Non-pigmented ciliary epithelial cell (primary cell): ENCODE measurements around the gene SLC7A9.
"Not testable (repeated sequence)": the region's sequence is repeated elsewhere in the genome, so short reads cannot be mapped to it uniquely, and the experiment has no call there.

ENCODE experiments used
- DNase-seq: peaks from one replicate; pipeline ENCODE4 v3.0.0-alpha.2; 2010; ENCODE audit warnings: low read depth

The SLC7A9 gene

DNA sequence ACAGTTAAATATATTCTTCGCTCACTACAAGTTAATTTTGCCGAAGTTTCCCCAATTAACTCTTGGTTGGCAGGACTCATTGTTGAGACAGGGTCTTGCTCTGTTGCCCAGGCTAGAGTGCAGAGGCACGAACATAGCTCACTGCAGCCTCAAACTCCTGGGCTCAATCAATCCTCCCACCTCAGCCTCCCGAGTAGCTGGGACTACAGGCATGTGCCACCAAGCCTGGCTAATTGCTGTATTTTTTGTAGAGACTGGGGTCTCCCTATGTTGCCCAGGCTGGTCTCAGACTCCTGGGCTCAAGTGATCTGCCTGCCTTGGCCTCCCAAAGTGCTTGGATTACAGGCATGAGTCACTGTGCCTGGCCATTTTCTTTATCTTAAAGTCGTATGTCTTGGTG, 15.7 kb upstream of the SLC7A9 start:
- DNase-seq = not testable (repeated sequence)

DNA sequence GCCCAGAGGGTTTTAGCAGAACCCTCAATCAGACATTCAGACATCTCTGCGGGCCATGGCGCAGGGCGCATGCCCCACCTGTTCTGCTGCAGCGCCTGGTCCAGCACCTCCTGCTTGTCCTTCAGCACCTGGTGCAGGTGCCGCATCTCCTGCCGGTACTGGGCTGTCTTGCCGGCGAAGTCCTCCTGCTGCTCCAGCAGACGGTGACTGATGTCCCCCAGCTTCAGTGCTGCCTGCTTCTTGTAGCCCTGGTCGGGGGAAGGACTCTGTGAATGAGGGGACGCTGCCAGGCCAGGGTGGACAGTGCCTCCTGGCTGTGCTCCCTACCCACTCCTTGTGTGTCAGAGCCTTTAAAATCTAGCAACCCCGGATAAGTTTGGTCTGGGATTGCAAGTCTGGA, 12.2 kb upstream of the SLC7A9 start:
- DNase-seq = no peak

- no peak for DNase-seq
Observed at GRCh38 chr19:32880622-32881021, 11.1 kb upstream of the SLC7A9 start.

DNA sequence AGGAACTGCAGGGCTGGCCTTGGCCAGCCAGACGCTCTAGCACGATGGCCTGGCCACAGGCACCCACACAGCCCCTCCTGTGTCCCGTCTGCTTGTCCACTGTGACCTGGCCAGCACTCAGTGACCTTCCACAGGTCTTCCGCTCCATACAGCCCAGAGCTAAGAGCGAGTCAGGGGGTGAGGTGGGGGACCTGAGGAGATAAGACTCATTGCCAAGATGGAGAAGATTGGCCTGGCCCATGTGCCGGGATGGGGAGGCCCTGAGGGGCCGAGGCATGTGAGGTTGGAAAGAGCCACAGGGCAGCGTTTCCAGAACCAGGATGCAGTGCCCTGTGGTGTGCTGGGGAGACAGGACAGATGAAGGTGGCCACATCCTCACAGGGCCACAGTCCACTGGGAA, 10.2 kb upstream of the SLC7A9 start:
- DNase-seq = no peak

- DNase-seq = no peak
Observed at GRCh38 chr19:32878988-32879387, 9.4 kb upstream of the SLC7A9 start.

DNA sequence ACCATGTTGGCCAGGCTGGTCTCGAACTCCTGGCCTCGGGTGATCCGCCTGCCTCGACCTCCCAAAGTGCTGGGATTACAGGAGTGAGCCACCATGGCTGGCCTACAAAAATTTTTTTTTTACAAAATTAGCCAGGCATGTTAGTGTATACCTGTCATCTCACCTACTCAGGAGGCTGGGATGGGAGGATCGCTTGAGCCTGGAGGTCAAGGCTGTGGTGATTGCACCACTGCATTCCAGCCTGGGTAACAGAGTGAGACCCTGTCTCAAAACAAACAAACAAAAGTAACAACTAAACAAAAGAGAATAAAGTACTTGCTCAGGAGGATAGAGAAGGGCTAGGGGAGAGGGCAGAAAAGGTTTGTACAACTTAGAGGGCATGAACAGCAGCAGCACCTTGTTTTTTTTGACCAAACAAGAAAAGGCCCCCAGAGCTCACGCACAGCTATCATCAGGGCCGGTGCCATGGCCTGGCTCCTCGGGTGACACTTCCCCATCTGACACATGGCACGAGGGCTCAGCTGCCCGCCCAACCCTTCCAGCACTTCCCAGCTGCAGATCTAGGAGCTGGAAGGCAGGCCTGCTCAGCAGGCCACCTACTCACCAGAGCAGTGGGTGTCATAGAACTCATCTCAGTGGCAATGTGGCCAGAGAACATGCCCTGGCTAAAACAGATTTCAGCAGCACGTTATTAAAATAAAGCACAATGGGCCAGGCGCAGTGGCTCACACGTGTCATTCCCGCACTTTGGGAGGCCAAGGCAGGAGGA, 8.6 kb upstream of the SLC7A9 start:
- DNase-seq = no peak

GRCh38 chr19:32877323-32877912, 7.9 kb upstream of the SLC7A9 start:
- no peak for DNase-seq

- DNase-seq = no peak
Observed at GRCh38 chr19:32876919-32877285, 7.3 kb upstream of the SLC7A9 start.

DNA sequence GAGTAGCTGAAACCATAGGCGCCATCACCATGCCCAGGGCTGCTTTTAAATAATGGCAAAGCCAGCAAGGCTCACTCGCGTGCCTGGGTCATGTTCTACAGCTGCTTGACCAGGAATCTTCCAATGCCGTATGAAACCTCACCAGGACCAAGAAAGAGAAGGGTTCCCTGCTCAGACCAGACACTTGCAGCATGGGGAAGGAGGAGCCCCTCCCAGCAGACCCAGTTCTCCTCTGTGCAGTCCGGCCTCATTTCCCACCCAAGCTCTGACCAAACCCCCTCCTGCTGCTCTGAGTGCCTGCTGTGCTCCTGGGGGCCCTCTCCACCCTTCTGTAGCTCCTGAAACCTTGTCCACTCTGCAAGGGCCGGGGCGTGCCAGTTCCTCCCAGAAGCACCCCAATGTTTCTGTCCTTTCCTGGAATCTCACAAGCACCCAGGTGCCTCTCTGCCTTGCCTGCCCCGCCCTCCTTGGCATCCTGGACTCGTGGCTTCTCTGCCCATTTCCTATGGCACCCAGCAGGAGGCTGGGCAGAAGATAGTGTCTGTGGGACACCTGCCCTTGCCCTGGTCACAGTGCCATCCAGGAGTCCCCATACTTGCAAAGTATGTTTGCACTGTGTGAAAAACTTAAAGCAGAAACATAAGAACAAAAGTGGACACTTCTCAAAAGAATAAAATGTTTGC, 6.8 kb upstream of the SLC7A9 start:
- DNase-seq = no peak

DNA sequence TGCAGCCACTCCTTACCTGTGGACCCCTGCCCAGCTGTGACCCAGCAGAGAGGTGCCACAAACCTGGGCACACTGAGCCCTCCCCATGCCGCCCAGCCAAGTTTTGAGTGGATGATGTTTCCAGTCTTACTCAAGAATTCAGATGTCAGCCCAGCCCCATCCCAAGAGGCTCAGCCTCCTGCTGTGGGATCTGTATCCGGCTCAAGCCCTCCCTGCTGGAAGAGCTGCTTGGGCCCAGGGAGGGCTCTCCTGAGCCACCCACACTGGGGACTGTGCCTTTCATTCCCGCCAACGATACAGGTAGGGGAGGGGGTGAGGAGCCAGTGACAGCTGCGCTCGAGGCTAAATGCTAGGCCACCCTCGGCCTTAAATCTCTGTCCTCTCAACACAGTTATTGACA, 5.9 kb upstream of the SLC7A9 start:
- no peak for DNase-seq

- no peak for DNase-seq
Observed at GRCh38 chr19:32874605-32875004, 5.0 kb upstream of the SLC7A9 start.

- no peak for DNase-seq
Observed at GRCh38 chr19:32873247-32873959, 3.8 kb upstream of the SLC7A9 start.

DNA sequence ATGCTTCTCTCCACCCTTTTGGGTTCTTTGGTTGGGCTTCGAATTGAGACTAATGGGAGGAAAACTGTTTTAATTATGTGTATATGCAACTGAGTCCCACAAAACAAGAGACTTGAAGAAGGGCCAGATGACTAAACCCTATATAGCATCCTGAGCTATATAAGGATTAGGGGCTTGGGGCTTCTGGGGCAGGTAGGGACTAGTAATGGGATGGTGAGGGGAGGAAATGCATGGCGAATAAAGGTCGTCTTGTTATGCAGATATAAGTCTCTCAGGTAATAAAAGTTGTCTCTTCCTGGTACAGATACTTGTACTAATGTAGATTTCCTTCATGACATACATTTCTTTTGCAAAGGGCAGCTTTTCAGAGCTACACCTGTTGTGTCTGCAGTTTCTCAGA, 2.8 kb upstream of the SLC7A9 start:
- no peak for DNase-seq

- no peak for DNase-seq
Observed at GRCh38 chr19:32870981-32871451, 1.4 kb upstream of the SLC7A9 start.

GRCh38 chr19:32869966-32870573, 503 bp upstream of the SLC7A9 start:
- no peak for DNase-seq

DNA sequence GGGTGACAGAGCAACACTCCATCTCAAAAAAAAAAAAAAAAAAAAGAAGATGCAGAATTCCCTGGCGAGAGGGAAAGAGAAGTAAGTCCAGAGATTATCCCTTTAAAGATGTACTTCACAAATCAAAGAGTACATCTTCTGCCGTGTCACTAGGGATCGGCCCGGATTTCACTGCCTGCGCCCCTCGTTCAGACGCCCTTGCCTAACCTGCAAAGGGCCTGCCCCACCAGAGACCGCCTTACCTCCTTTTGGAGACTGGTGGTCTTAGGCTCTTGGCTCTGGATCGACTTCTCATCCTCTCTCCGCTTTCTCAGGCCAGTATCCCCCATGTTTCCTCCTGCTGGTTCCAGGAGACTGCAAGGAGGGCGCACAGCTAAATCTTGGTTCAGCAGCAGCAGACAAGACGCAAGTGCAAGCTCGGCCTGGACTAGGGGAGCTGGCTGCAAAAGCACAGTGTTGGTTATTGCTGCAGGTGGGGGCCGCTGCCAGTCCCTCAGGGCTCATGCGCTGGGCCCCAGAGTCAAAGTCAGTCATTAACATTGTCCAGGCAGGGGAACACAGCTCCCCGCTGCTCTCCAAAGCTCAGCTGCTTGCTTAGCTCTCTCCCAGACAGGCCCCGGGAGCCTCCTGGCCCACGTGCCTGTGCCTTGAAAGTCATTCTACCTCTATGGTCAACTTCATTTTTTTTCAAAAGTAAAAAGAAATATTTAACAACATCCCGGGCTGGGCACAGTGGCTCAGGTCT, 1.2 kb downstream of the SLC7A9 start:
- no peak for DNase-seq

GRCh38 chr19:32867436-32867835, 2.1 kb downstream of the SLC7A9 start:
- DNase-seq = not testable (repeated sequence)

DNA sequence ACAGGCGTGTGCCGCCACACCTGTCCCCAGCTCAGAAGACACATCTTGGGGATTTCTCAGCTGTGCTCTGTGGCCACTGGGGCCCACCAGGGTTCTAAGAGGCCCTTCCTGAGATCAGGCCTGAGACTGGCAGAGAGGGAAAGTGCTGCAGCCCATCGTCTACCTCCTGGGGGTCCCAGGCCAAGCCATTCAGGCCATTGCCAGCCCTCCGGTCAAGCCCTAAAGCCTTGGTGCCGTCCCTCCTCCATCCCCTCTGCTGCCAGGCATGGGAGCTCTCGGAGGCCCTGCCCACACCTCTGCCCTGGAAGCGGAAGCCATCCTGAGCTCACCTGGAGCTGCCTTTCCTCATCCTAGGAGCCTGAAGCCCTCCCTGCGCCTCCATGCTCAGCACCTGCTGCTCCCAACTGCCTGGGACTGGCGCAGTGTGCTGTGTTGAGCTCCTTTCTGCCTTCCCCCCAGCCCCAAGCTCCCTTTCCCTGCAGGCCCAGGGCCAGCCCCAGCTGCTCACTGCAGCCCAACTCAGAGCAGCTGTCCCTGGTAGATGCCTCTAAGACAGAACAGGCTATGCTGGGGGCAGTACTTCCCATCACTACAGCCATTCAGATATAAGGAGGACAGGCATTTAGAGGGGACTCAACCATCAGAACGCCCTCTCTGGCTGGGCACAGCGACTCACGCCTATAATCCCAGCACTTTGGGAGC, 2.9 kb downstream of the SLC7A9 start:
- DNase-seq = no peak

GRCh38 chr19:32866061-32866460, 3.5 kb downstream of the SLC7A9 start:
- no peak for DNase-seq

DNA sequence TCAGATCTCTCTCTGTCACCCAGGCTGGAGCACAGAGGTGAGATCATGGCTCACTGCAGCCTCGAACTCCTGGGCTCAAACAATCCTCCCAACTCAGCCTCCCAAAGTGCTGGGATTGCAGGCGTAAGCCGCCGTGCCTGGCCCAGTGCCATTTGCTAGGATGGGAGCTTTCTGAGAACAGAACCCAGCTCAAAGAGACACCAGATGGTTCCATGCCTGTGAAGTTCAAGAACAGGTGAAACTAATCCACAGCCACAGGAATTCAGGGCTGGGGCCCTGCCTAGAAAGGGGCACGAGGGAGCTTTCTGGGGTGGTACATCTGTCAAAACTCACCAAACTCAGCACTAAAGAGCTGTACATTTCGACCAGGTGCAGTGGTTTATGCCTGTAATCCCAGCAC, 4.2 kb downstream of the SLC7A9 start:
- DNase-seq = no peak
